ENCODE measurements around the gene TMC7. TPM values are rescaled to one million over a fixed set of nuclear protein-coding genes. Genes with fewer than 3 reads are reported as not detected.

The TMC7 gene
- total and polyA plus RNA-seq, 3 donors from 2014 or later: 9.8 to 33.0 (median 14.6) TPM

GRCh38 chr16:19031738-19032137 is 48.0 kb downstream of the TMC7 start:
- H3K9me3 ChIP-seq: no peaks in the 10 kb centered on the region
- H3K4me3 ChIP-seq: no peak overlapping the region
- no peaks in the 10 kb centered on the region for H3K27me3 ChIP-seq
- H3K4me1 ChIP-seq: no peaks in the 10 kb centered on the region
- intact Hi-C loops (cut with DNase I; ENCODE audit: low total_unique reads): no loop called here
- TF ChIP-seq, protein P1, sequence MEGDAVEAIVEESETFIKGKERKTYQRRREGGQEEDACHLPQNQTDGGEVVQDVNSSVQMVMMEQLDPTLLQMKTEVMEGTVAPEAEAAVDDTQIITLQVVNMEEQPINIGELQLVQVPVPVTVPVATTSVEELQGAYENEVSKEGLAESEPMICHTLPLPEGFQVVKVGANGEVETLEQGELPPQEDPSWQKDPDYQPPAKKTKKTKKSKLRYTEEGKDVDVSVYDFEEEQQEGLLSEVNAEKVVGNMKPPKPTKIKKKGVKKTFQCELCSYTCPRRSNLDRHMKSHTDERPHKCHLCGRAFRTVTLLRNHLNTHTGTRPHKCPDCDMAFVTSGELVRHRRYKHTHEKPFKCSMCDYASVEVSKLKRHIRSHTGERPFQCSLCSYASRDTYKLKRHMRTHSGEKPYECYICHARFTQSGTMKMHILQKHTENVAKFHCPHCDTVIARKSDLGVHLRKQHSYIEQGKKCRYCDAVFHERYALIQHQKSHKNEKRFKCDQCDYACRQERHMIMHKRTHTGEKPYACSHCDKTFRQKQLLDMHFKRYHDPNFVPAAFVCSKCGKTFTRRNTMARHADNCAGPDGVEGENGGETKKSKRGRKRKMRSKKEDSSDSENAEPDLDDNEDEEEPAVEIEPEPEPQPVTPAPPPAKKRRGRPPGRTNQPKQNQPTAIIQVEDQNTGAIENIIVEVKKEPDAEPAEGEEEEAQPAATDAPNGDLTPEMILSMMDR (IDR thresholded peaks at IDR 0.05): no peak
- TF ChIP-seq POLR2A (IDR thresholded peaks at IDR 0.05): no peak
- H3K36me3 ChIP-seq (ENCODE audit: low read depth, missing control alignments): no peaks in the 10 kb centered on the region
- no peak for DNase-seq
- H3K27ac ChIP-seq: no peak overlapping the region
- WGBS, 2 donors: 66 to 70% methylated on average over 4 of the region's 4 CpGs

GRCh38 chr16:19033761-19034160 is 50.0 kb downstream of the TMC7 start:
- DNase-seq: no peak
- H3K4me3 ChIP-seq: no peak overlapping the region
- no peaks in the 10 kb centered on the region for H3K4me1 ChIP-seq
- H3K9me3 ChIP-seq: no peaks in the 10 kb centered on the region
- TF ChIP-seq POLR2A (IDR thresholded peaks at IDR 0.05): no peak
- TF ChIP-seq, protein P1 (IDR thresholded peaks at IDR 0.05): no peak
- H3K27me3 ChIP-seq: no peaks in the 10 kb centered on the region
- intact Hi-C loops (cut with DNase I; ENCODE audit: low total_unique reads): no loop called here
- WGBS, 2 donors: 96 to 97% methylated on average over 1 of the region's 1 CpG
- no peak overlapping the region for H3K27ac ChIP-seq
- no peaks in the 10 kb centered on the region for H3K36me3 ChIP-seq (ENCODE audit: low read depth, missing control alignments)

- intact Hi-C loops (cut with DNase I; ENCODE audit: low total_unique reads): no loop called here
- no peaks in the 10 kb centered on the region for H3K4me1 ChIP-seq
- TF ChIP-seq, protein P1 (IDR thresholded peaks at IDR 0.05): no peak
- no peak for TF ChIP-seq POLR2A (IDR thresholded peaks at IDR 0.05)
- H3K36me3 ChIP-seq (ENCODE audit: low read depth, missing control alignments): no peaks in the 10 kb centered on the region
- DNase-seq: no peak
- no peaks in the 10 kb centered on the region for H3K9me3 ChIP-seq
- H3K4me3 ChIP-seq: no peak overlapping the region
- H3K27me3 ChIP-seq: no peaks in the 10 kb centered on the region
- 94 to 96% methylated on average over 2 of the region's 2 CpGs for WGBS, 2 donors
- no peak overlapping the region for H3K27ac ChIP-seq
Measured at GRCh38 chr16:19040400-19040799, 56.7 kb downstream of the TMC7 start.

GRCh38 chr16:19044769-19045168 is 61.0 kb downstream of the TMC7 start:
- no peak overlapping the region for H3K4me3 ChIP-seq
- H3K27ac ChIP-seq: no peak overlapping the region
- no peak for DNase-seq
- no peaks in the 10 kb centered on the region for H3K27me3 ChIP-seq
- H3K9me3 ChIP-seq: no peaks in the 10 kb centered on the region
- intact Hi-C loops (cut with DNase I; ENCODE audit: low total_unique reads): no loop called here
- H3K4me1 ChIP-seq: no peaks in the 10 kb centered on the region
- H3K36me3 ChIP-seq (ENCODE audit: low read depth, missing control alignments): no peaks in the 10 kb centered on the region
- TF ChIP-seq POLR2A (IDR thresholded peaks at IDR 0.05): no peak
- TF ChIP-seq, protein P1 (IDR thresholded peaks at IDR 0.05): no peak
- WGBS, 2 donors: 91 to 94% methylated on average over 11 of the region's 11 CpGs

DNA sequence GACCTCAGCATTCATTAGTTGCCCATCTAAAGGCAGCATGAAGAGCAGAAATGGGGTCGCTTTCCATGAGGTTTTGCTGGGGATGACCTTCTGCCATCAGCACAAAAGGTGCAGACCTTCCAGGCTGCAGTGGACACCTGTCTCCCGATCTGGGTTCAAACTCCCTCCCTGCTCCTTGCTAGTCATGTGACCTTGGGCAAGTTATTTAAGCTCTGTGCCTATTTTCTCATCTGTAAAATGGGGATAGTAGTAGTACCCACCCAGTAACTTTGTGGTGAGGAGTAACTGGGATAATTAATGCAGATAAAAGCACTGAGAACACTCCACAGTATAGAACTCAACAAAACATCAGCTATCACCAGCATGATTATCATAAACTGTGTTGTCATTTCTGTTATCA is 62.3 kb downstream of the TMC7 start:
- Histone ChIP-seq H3K36me3 (ENCODE audit: low read depth, missing control alignments) (no peaks in the 10 kb centered on the region), H3K9me3 (no peaks in the 10 kb centered on the region), H3K4me3 (no peak overlapping the region), H3K27me3 (no peaks in the 10 kb centered on the region), H3K4me1 (no peaks in the 10 kb centered on the region), H3K27ac (no peak overlapping the region)
- TF ChIP-seq, protein P1 (IDR thresholded peaks at IDR 0.05): no peak
- TF ChIP-seq POLR2A (IDR thresholded peaks at IDR 0.05): no peak
- WGBS, 2 donors: 86 to 88% methylated on average over 2 of the region's 2 CpGs
- intact Hi-C loops (cut with DNase I; ENCODE audit: low total_unique reads): no loop called here
- DNase-seq: no peak

Data from testis (tissue), 3 donors.